Measurements from ENCODE around the gene KCTD18.

Gene KCTD18

DNA sequence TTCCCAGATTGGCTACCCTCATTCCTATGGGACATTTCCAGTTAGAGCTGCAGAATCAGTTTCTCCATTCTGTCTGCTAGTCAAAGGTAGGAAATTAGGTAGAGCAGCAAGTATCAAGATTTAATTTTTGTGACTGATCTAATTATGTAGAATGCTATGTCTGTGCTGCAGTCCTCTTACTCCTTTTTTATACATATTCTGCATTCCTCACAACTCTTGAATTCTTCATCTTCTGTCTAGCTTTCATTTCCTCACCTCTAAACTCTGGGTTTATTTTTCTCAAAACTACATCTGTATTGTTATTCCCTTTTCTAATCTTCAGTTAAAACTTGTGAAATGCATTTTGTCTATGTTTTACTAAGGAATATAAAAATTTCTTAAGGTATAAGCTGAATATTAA lies 24.7 kb upstream of the KCTD18 start:
- Histone ChIP-seq H3K27me3 (ENCODE audit: control insufficient read depth, low read length) (no peaks in the 10 kb centered on the region), H4K20me1 (ENCODE audit: control insufficient read depth, insufficient read depth, low read depth, low read length) (no peaks in the 10 kb centered on the region), H3K9me2 (replicated peaks; ENCODE audit: control insufficient read depth, low read length) (no peaks in the 10 kb centered on the region), H3K9me3 (ENCODE audit: control insufficient read depth, insufficient read depth, low read length) (no peaks in the 10 kb centered on the region), H3K36me3 (ENCODE audit: control insufficient read depth, low read length) (peaks cover 74% of the 10 kb centered on the region), H3K4me2 (ENCODE audit: low read length) (no peak overlapping the region), H3K4me3 (ENCODE audit: low read length) (no peak overlapping the region), H3K4me1 (ENCODE audit: control insufficient read depth, low read length) (peaks cover 8% of the 10 kb centered on the region; the same call in 1 of the 2 replicates), H3K27ac (ENCODE audit: low read depth, low read length) (no peak overlapping the region), H3F3A (ENCODE audit: control insufficient read depth, insufficient read depth) (peaks cover 3% of the 10 kb centered on the region; the same call in 1 of the 2 replicates), H3K79me2 (ENCODE audit: control insufficient read depth, low read length) (peaks cover 41% of the 10 kb centered on the region)
- TF ChIP-seq EZH2phosphoT487 (IDR thresholded peaks at IDR 0.05; ENCODE audit: borderline replicate concordance, low read length): no peak
- TF ChIP-seq, protein P1, sequence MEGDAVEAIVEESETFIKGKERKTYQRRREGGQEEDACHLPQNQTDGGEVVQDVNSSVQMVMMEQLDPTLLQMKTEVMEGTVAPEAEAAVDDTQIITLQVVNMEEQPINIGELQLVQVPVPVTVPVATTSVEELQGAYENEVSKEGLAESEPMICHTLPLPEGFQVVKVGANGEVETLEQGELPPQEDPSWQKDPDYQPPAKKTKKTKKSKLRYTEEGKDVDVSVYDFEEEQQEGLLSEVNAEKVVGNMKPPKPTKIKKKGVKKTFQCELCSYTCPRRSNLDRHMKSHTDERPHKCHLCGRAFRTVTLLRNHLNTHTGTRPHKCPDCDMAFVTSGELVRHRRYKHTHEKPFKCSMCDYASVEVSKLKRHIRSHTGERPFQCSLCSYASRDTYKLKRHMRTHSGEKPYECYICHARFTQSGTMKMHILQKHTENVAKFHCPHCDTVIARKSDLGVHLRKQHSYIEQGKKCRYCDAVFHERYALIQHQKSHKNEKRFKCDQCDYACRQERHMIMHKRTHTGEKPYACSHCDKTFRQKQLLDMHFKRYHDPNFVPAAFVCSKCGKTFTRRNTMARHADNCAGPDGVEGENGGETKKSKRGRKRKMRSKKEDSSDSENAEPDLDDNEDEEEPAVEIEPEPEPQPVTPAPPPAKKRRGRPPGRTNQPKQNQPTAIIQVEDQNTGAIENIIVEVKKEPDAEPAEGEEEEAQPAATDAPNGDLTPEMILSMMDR (IDR thresholded peaks at IDR 0.05; ENCODE audit: low read depth, low read length, poor library complexity, severe bottlenecking): no peak

DNA sequence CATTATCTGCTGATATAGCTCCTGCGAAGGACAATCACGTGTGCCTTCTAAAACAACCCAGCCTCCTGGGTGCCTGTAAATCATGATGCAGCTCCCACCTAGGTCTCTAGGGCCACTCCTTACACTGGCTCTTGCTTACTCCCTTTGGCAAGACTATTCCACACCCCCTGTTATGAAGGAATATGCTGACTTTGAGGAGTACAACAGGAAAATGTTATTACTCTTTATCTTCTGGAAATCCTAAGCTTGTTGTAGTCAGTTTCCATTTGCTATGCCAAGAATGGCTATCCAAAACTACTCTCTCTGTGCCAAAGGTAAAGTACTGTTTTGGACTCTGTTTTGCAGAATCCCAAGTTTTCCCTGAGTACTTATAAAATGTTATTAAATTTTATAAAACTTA lies 23.9 kb upstream of the KCTD18 start:
- Histone ChIP-seq H3K4me1 (ENCODE audit: control insufficient read depth, low read length) (peaks cover 8% of the 10 kb centered on the region; the same call in 1 of the 2 replicates), H3K9me3 (ENCODE audit: control insufficient read depth, insufficient read depth, low read length) (no peaks in the 10 kb centered on the region), H4K20me1 (ENCODE audit: control insufficient read depth, insufficient read depth, low read depth, low read length) (no peaks in the 10 kb centered on the region), H3K79me2 (ENCODE audit: control insufficient read depth, low read length) (peaks cover 49% of the 10 kb centered on the region), H3K36me3 (ENCODE audit: control insufficient read depth, low read length) (peaks cover 69% of the 10 kb centered on the region), H3K4me2 (ENCODE audit: low read length) (no peak overlapping the region), H3K4me3 (ENCODE audit: low read length) (no peak overlapping the region), H3K27ac (ENCODE audit: low read depth, low read length) (no peak overlapping the region), H3K9me2 (replicated peaks; ENCODE audit: control insufficient read depth, low read length) (no peaks in the 10 kb centered on the region), H3K27me3 (ENCODE audit: control insufficient read depth, low read length) (no peaks in the 10 kb centered on the region), H3F3A (ENCODE audit: control insufficient read depth, insufficient read depth) (peaks cover 3% of the 10 kb centered on the region; the same call in 1 of the 2 replicates)
- TF ChIP-seq EZH2phosphoT487 (IDR thresholded peaks at IDR 0.05; ENCODE audit: borderline replicate concordance, low read length): no peak
- TF ChIP-seq, protein P1 (IDR thresholded peaks at IDR 0.05; ENCODE audit: low read depth, low read length, poor library complexity, severe bottlenecking): no peak

DNA sequence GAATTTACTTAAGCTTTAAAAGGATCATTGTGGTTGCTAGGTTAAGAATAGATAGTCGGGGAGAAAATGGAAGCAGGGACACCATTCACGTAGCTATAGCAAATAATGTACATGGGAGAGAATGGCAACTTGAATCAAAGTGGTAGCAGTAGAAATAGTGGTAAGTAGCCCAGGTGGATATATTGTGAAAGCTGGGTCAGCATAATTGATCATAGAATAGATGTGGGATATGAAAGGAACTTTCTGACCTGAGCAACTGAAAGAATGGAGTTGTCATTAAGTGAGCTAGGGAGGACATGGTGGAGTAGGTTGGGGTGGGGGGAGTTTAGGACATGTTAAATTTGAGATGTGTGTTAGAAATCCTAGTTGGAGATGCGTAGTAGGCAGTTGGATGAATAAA lies 18.4 kb upstream of the KCTD18 start:
- Histone ChIP-seq H3K4me2 (ENCODE audit: low read length) (peak overlapping the region; percentile 95), H3K27ac (ENCODE audit: low read depth, low read length) (no peak overlapping the region), H3K27me3 (ENCODE audit: control insufficient read depth, low read length) (no peaks in the 10 kb centered on the region), H4K20me1 (ENCODE audit: control insufficient read depth, insufficient read depth, low read depth, low read length) (no peaks in the 10 kb centered on the region), H3K4me1 (ENCODE audit: control insufficient read depth, low read length) (peaks cover 35% of the 10 kb centered on the region), H3K36me3 (ENCODE audit: control insufficient read depth, low read length) (peaks cover 32% of the 10 kb centered on the region), H3K4me3 (ENCODE audit: low read length) (peak overlapping the region; percentile 98; the same call in 1 of the 2 replicates), H3K9me3 (ENCODE audit: control insufficient read depth, insufficient read depth, low read length) (no peaks in the 10 kb centered on the region), H3K9me2 (replicated peaks; ENCODE audit: control insufficient read depth, low read length) (no peaks in the 10 kb centered on the region), H3F3A (ENCODE audit: control insufficient read depth, insufficient read depth) (peaks cover 3% of the 10 kb centered on the region; the same call in 1 of the 2 replicates), H3K79me2 (ENCODE audit: control insufficient read depth, low read length) (peaks cover 70% of the 10 kb centered on the region)
- TF ChIP-seq, protein P1 (IDR thresholded peaks at IDR 0.05; ENCODE audit: low read depth, low read length, poor library complexity, severe bottlenecking): no peak
- TF ChIP-seq EZH2phosphoT487 (IDR thresholded peaks at IDR 0.05; ENCODE audit: borderline replicate concordance, low read length): no peak

Data from DOHH2 (cell line).